GM19463 (cell line): ENCODE data around the gene DPF3.

Experiments used
- ATAC-seq: cut with Tn5 transposase; IDR thresholded peaks from one replicate; pipeline ENCODE4 v1.9.1; 2021; ENCODE audit warnings: mild to moderate bottlenecking, moderate library complexity; ENCODE audit not compliant: unreplicated experiment

The DPF3 gene

DNA sequence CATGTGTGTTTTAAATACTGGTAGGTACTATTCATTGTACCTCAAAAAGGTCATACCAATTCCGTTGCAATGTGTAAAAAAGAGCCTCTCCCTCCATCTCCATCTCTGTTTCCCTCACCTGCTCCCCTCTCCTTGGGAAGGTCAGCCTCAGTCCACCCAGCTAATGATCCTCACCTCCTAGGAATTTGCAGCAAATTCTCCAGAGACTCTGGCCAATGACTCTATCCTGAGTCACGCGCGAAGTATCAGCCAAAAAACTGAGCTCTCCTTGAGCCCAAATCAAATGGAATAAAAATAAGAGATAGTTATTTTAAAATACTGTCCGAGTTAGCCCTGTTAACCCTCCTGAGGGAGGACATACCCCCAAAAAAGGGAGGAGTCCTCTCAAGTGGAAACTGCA lies 148.4 kb downstream of the DPF3 start:
- ATAC-seq = no peak

DNA sequence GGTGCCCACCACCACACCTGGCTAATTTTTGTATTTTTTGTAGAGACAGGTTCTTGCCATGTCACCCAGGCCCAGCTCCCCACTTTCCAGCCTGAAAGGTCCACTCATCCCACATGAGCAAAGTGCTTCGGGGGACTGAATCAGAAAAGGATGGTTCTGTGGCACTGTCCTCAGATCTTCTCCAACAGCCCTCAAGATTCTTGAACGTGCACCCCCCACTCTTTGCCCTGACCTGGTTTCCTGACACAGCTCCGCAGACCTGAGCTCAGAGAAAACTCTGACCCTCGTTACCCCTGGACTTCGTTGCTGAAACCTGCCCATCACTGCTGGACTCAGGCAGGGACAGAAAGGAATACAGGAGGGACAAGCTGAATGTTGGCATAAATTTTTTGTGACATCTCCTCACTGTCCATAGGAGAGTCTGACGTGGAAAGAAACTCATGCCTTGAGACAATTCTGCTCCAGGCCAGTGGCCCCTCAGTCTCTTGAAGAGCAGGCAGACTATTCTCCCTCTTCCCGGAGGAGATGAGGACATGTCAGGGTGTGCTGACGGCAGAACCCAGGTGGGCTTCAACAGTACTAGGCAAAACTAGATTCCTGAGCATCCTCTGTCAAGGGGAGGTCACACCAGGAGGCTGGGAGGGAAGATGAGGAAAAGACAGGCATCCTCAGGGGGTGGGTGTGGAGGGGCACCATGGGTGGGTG lies 149.3 kb downstream of the DPF3 start:
- no peak for ATAC-seq

DNA sequence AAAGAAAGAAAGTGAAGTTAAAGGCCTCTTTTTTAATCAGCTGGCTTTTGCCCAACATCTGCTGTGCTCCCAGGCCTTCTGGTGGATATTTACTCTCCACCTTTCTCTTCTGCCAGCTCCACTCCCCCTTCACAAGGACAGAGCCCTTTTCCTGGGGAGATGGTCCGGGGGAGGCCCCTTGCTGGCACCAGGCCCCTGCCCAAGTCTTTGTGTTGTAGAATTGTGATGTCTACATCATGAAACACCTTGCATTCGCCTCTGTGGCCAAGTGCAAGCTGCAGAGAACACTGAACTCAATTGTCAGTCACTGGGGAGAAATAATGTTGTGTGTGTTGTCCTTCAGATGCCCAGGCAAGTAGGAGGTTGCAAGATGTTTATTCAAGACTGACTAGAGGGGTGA lies 150.3 kb downstream of the DPF3 start:
- no peak for ATAC-seq

DNA sequence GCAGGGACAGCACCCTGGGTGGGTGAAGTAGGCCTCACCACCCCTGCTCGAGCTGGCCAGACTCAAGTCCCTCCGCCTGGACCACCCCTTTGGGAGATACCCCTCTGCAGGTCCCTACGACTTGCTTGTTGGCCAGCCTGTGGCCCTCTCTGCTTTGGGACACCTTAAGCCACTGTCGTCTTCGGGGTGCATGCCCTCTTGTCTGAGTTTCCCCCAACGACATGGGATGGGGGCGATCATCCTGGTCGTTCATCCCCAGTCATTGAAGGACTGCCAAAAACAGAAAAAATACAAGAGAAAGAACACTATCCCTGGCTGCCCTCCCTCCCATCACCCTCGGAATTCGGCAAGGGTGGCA lies 151.1 kb downstream of the DPF3 start:
- no peak for ATAC-seq

DNA sequence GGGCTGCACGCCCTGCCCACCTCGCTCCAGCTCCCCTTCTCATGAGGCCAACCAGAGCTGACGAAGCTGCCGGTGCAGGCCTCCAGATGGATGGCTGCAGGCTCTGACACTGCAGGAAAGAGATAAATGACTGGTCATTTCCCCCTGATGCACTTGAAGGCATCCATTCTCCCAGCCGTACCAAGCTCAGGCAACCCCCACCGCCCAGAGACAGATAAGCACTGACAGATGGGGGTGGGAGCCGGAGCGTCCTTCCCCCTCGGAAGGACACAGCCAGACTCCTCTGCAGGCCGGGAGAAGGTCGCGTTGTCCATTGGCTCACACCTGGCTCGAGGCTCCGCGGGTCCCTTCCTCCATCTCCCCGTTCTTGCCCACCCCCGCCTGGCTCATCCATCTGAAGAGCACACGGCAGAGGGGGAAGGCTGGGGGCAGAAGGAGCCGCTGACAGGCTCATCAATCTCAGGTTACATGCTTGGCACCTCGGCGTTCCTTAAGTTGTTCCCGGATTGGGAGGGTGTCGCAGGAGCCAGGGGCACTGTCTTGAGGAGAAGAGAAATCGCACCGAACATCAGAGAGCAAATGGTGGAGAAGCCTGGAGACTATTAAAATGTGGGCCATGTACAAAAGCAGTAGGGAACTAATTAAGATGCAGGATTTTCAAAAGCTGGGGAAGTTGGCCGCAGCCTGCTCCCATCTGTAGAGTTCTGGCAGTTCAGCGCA lies 151.6 kb downstream of the DPF3 start:
- no peak for ATAC-seq

DNA sequence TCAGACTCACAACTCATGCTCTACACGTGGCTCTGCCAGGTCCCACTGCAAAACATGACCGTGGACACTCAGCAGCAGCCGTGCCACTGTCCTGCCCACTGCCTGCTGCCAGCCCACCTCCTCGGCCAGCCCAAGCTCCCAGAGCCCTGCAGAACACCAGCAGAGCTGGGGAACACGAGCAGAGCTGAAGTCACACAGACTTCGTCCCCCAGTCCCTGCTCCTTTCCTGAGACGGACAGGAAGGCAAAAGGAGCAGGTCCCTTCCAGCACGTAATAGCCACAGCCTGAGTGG lies 152.1 kb downstream of the DPF3 start:
- no peak for ATAC-seq

DNA sequence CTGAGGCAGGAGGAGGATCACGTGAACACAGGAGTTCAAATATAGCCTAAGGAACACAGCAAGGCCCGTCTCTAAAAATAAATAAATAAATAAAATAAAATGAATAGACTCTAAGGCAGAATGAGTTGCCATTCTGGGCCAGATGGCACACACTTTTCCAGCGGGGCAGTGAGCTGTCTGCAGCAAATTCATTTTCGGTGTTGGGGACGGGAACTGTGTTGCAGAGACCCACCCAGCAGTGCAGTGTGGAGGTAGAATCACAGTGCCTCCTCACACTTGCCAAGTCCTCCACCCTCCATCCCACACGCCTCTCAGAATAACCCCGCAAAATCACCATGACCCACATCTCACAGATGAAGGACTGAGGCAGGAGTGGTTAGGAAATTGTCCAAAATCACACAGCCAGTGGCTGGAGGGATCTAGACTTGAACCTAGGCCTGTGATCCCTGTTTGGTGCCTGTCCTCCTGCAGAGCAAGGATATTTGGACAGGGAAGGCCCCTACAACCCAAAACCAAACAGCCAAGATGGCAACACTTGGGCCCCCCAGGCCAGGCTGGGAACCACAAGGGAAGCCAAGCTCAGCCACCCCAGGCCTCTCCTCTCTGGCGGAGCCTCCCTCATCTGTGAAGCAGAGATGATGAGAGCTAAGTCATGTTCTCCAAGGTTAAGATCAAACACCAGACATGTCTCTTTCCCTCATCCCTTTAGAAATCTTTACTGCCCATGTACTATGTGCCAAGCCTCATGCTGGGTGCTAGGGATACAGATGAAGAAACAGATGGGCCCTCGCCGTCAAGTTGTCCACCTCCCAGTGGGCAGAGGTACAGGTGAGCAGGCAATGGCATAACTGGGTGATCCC lies 152.7 kb downstream of the DPF3 start:
- no peak for ATAC-seq

DNA sequence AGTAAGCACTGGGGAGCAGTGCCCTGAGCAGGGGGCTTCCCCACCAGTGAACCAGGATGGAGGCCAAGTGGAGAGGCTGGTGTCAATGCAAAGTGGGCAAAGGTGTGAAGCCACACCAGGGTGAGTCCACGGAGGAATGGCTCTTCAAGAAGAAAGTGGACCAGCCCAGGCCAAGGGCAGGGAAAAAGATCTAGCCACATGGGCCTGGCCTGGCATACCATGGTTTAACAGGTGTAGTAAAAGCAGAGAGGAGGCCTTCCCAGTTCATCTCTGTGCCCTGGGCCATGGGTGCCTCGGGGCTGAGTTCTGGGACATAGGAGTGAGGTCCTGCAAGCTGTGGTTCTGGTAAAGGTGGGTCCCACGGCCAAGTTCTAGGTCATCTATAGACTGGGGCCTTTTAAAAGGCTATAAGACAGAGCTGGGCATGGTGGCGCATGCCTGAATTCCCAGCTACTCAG lies 153.4 kb downstream of the DPF3 start:
- ATAC-seq = no peak

DNA sequence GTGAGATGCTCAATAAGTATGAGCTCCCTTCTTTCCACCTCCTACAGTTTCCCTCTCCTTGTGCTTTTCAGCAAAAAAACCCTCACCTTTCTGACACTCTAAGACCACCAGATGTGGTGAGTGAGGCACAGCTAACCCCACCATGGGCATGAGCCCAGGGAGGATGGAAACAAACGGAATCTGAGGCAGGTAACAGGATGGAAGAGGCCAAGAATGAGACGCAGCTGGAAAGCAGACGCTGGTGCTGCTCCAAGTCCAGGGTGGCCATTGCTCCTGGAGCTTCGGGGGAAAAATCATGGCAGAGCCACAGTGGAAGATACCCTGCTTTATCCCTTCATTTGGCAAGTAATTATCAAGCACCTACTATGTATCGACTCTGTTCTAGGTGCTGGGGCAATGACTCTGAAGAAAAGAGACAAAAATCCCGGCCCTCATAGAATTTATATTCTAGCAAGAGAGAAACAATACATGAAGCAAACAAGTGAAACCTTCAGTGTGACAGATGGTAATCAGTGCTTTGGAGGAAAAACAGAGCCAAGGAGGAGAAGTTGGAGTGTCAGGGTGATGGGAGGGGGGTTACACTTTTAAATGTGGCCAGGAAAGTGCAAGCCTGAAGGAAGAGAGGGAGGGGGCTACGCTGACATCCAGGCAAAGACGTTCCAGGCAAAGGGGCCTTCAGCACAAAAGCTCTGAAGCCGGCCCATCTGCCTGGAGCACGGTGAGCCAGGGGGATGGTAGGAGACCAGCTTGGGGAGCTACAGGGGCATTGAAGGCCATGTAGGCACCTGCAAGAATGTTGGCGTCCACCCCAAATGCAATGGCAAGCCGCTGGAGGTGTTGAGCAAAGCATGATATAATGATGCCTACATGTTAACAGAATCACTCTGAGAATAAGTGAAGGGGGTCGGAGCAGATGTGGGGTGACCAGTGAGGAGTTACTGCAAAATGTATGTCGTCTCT lies 154.2 kb downstream of the DPF3 start:
- ATAC-seq = no peak

DNA sequence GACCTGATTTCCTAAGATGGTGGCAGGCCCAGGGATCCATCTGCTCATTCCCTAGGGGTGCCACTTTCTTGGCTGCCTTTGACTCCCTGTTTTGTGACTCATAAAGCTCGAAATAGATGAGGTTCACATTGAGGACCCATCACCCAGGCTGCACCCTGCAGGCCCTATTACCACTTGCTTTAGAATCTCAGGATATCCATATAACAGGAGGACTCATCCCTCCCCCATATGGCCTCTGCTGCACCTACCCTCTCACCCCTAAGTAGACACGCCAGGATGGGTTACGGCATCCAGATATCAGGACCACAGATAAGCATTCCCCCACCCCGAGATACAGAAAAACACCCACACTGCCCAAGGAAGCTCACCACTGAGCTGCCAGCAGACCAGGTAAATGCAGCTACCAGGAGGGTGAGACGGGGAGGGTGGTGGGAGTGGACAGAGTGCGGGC lies 155.7 kb downstream of the DPF3 start:
- no peak for ATAC-seq

DNA sequence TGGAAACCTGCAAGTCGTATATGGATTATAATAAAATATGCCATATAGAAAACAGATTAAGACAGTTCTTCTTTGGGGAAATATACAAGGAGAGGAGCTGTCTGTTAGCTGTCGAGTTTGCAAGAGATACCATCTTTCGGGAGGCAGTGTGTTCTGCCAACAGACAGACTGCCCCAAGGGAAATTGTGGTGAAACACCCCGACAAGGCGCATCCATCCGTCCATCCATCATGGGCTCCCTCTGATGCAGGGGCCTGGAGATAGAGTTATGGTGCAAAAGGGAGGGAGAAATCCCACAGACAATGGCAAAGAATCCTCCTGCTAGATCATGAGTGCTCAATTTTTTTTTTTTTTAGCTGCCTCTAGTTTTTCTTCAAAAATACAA lies 156.3 kb downstream of the DPF3 start:
- no peak for ATAC-seq

DNA sequence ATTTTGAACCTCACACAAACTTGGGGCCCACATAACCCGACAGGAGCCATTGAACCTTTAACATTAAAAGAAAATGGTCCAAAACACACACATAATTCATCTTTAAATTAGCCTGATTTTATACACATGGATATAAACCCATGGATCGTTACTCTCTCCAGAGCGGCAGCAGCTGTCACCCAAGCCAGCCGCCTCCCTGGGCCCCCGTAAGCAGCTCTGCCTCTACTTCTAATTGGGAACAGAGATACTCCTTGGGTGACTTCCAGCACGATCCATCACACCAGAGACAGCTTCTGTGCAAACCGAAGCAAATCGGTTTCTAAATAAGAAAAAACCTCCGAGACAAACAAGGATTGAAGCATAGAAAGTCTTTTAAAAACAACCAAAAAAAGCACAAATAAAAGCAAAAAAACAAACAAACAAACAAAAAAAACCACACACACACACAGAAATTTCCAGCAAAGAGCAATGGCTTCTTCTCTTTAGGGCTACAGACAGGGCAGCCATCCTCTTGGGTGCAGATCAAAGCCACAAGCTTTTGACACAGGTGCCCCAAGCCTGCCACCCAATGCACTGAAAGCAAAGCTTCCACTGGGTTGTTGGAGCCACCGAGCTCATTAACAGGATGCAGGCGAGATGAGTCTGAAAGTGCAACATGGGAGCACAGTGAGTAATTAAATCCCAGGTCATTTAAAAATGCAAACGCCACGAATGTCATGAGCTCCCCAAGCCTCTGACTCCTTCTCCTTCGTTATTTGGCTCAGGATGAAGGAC lies 156.9 kb downstream of the DPF3 start:
- ATAC-seq = no peak

DNA sequence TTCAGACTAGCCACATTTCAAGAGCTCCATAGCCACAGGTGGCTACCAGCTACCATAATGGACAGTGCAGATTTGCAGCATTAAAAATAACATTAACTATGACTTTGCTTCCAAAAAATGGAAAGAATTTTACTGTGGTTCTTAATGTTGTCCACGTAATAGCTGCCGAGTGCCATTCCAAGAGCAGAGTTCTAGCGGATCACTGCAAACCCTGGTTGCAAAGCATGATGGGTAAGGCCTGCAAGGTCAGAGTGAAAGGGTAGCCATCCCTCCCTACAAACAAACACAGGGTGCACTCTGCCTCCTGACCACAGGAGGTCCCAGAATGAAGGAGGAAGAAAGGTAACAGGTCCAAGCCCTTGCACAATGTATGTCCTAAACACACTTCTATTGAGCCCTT lies 157.6 kb downstream of the DPF3 start:
- ATAC-seq = no peak

DNA sequence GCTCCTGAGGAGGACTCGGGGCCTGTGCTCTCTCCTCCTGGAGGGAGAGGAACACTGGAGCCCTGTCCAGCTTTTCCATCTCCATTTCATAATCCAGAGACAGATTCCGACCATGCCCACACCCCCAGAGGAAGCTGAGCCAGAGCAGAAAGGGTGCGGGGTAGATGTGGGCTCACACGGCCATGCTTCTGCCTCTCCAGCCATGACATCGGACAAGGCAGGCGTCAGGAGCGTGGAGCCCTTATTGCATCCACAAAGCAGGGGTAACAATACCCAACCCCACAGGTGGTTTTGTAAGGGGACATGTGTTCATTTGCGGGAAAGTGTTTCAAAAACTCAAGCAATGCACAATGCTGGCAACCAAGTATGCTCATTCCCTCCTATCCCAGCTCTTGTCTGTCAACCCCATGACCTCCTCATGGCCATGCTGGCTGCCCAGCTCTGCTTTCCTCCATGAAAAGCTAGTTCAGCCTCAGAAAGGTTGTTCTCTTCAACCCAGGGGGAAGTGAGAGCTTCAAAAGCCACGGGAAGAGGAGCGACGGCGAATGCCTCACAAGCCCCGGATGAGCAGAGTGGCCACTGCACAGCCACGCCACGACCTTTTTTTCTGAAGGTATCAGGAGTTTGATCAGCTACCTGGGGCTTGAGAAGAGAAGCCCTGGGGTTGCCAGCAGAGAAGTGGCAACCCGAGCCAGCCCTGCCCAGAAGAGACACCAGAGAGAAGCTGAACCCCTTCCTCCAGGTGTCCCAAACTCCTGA lies 161.7 kb downstream of the DPF3 start:
- ATAC-seq = no peak

DNA sequence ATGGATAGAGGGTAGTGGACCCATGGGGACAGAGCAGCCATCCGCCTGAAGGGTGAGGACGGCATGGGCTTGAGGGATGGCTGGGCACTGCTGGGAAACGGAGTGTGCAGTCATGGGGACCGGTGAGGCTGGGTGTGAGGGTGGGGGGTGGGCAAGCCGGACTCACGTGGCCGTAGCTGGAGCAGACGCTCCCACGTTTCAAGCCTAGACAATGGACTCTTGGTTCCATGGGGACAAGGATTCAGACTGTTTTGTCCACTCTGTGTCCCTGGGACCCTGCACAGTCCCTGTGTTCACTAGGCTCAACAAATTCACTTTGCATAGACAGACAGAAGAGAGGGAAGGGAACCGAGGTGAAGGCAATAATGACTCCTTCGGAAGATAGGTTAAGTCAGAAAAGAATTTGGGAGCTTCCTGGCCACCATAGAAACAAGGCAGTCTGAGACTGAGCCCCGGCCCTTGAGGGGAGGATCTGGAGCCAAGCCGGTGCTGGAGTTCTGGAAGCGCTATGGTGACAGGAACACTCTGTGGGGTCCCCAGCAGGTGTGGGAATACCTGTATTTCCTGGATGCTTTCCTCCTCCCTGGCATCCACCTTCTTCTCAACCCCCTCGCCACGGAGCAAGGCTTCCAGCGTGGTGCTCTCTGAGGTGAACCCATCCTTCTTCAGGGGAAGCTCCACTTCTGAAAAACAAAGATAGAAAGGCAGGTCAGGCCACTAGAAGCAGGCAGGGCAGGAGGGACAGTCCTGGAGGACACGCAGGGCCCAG lies 162.5 kb downstream of the DPF3 start:
- ATAC-seq = no peak

DNA sequence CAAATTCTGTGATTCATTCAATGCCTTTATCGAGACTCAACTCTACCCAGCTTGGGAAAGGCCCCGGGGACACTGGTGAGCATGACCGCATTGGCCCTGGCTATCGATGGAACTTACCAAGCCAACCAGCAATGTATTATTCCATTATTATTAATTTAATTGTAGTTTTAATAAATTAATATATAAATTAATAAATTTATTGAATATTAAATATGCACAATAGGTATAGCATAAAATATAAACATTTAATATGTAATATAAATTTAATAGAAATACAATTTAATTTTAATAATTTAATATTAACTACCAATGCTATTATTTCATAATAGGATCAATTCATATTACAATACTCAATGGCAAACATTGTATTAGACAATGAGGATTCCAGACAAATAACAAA lies 163.4 kb downstream of the DPF3 start:
- ATAC-seq = no peak

DNA sequence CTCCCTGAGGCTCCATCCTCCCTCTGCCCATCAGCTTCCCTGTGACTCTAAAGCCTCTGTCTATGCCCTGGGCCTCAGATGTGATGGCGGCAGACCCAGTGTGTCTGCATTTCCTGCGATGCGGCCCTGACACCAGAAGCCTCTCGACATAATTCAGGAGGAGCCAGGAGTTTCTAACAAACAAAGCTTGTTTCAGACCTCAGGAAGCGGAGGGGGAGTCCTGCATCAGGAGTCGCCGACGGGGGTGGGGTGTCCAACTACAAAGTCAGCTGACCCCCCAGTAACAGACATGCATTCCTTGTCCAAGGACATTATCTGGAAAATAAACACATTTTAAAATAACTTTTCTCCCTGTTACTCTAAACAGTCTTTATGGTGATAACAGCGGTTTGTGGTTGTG lies 167.5 kb downstream of the DPF3 start:
- ATAC-seq = no peak

DNA sequence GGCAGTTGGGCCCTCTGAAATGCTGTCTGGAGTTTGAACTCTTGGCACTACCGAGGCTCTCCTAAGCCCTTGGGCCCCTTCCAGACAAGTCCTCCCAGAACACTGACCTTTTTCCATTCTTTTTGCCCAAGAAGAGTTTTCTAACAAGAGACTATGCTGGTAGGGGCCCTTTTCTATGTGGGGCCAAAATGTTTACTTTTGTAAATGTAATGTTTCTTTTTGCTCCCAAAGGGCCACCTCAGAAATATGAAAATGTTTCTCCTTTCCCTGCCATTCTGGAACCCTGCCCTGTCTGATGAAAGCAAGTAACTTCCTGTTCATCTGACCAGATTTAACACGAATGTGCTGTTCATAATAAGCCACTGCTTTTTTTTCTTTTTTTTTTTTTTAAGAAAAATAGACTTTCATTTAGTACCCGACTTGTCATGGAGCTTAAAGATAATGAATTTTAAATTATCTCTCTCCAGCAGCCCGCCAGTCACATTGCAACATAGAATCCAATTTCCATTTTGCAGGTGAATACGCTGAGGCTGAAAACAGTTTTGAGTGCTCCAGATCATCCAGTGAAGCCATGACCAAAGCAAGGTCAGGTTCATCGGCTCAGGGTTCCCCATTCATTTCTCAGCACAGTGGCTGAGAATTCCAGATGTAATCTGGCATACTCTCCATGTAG lies 169.9 kb downstream of the DPF3 start:
- ATAC-seq = no peak
